Activated CD8-positive, alpha-beta memory T cell treated with anti-CD3 and anti-CD28 coated beads for 4 hours (primary cell): ENCODE data around the gene BAG5.

Experiments
- DNase-seq, 2 donors: peaks; one replicate each; pipeline ENCODE4 v3.0.0-alpha.2; 2020; ENCODE audit warnings: low read depth in 2 of 2

BAG5 gene

DNA sequence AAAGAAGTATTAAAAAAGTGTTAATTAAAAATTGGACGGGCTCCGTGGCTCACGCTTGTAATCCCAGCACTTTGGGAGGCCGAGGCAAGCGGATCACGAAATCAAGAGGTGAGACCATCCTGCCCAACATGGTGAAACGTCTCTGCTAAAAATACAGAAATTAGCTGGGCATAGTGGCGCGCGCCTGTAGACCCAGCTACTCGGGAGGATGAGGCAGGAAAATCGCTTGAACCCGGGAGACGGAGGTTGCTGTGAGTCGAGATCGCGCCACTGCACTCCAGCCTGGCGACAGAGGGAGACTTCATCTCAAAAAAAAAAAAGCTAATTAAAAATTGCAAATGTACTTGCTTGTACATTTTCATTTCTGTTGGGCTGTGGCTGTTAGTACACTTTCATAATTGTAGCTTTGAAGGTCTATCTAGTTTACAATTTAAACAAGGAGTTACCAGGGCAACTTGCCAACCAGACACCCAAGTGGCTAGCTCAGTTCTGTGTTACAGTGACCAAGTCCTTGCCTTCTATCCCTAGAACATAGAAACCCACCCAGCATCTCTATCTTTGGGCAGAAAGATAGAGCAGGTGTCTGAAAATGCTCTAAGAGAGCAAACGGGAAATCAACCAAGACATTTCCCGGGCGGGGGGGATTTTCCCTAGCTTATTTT lies 1.5 kb upstream of the BAG5 start:
- no peak for DNase-seq

DNA sequence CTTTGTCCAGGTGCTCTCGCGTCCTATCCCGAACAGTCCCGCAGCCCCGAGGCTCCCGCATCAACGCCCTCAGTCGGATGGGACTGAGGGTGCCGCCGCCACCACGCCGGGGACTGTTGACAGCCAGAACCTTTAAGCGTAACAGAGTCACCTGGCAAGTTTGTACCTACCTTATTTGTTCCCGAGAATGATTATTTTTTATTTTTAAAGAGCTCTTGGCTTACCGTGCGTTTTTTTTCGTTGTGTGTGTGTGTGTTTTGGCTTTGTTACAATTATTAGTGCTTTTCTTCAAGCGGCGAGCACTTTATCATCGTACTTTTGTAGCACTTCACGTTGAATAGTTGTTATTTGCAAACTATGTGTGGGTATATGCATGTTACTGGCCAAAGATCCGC lies 766 bp upstream of the BAG5 start:
- no peak for DNase-seq

GRCh38 chr14:103562179-103562428 lies 353 bp downstream of the BAG5 start:
- DNase-seq, result no peak

- DNase-seq, result no peak
Observed at GRCh38 chr14:103561381-103562178, 877 bp downstream of the BAG5 start.

GRCh38 chr14:103560691-103561090 lies 1.8 kb downstream of the BAG5 start:
- no peak for DNase-seq

DNA sequence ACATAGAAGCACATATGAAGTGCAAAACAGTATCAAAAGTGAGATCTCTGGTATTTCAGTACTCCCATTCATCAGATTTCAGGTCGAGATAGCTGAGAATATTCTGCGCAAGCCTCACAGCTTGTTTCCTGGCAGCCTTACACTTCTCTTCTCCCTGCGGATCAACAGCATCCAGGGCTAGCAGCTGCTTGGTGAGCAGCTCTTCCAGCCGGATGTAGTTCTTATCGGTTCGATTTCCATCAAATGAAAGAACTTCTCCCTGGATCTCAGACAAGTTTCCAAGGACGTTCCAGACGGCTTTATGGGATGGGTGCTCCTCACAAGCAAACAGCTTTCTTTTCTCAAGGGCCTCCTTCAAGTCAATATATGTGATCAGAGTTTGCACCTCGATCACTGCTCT lies 2.7 kb downstream of the BAG5 start:
- DNase-seq, result no peak

GRCh38 chr14:103558071-103558882 lies 4.2 kb downstream of the BAG5 start:
- DNase-seq, result no peak

DNA sequence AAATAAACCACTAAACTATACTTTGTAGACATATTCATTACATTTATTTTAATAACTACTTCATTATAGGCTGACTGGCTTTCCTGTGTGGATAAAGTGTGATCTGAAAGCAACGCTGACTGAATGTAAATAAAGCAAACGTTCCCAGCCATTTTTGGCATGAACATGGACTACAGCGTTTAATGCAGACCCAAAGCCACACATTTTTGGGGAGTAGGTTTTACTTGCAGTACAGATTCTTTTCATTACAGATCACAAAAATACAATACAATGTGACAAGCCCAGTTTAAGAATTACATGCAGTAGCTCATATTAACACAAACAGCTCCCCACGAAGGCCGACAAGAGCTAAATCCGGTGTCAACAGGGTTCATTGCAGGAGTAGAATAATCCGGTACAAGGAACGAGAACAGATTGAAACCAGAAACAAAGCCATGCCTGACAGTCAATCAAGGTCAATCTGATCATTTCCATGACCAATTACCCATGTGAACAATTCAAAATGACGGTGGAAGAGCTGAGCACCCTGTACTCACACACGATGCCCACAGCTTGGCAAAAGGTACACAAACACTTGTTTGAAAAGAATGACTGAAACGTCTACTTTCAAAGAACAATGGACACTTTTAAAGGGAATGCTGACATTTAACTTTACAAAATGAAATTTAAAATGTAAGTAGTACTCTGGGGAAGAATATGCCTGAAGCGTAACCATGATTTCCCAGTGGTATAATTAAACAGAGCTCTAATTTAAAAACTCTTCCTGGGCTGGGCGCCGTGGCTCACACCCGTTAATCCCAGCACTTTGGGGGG lies 5.3 kb downstream of the BAG5 start:
- DNase-seq, result no peak

DNA sequence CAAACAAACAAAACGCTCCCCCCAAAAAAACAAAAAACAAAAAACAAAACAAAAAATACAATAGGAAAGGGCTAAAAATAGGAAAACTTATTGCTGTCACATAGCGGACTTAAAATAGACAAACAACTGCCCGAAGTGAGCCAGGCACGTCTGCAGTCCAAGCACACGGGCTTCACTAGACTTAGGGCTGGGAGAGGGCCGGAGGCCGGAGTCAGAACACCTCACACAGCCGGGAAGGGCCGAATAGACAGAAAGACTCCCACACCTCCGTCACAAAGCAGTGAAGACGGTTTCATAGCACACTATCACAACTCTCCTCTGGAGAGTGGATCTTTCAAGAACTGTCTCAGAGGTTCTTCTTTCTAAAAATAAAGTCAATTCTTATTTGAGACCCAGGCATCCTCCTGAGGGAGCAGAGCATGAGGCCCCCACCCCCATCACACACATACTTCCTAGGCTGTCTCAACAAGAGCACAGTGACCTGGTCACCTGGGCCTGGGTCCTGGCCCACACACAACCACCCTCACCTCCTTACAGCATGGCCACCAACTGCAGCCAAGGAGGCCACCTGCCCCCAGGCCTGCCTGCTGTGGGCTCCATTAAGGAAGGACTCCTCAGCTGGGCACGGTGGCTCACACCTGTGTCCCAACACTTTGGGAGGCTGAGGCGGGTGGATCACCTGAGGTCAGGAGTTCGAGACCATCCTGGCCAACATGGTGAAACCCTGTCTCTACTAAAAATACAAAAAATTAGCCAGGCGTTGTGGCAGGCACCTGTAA lies 6.7 kb downstream of the BAG5 start:
- no peak for DNase-seq

DNA sequence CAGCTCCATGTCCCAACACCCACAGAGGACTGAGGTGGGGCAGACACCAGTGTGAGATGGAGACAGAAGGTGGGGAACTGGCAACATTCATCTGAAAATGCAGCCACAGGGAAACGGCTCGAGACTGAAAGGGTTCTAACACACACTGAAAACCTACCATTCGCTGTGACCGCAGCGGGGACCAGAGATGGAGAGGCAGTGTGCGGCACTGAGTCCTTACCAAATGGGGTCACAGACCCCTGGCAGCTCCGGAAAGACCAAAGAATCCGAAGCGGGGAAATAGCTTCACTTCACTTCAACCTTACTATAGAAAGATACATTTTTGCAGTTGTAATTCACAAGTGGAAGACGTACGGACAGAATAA lies 9.6 kb downstream of the BAG5 start:
- no peak for DNase-seq

DNA sequence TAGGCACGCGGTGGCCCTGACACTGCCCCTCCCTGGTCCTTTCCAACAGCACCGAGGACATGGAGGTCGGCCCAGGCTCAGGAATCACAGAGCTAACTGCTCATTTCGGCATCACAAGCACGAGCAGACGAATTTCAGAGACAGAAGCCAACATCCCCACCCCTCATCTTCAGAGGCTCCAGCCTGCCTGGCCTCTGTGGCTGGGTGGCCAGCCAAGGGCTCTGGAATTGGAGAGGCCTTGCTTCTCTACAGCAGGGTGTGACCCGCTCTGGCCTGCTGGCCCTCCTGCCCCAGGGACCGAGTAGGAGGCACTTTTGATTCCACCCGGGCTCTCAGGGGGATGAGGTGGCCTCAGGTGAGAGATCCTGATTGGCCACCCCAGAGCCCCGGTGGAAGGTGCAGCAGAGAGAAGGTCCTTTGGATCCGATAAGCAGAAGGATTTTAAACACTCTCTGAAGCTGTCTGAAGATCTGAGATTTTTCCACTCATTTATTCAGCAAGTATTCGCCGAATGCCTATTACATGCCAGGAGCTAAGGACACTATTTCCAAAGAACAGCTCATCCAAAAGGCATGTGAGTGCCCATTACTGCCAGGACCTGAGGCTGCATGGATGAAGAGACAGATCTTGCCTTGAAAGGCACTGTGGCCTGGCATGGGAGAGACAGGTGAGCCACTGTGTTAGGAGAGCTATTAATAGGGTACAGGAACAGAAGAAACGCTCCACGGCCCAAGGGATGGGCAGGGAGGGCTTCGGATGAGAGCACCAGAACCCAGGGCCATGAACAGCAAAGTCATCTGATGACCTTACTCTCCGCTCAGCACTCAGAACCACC lies 10.2 kb downstream of the BAG5 start:
- DNase-seq, result no peak

DNA sequence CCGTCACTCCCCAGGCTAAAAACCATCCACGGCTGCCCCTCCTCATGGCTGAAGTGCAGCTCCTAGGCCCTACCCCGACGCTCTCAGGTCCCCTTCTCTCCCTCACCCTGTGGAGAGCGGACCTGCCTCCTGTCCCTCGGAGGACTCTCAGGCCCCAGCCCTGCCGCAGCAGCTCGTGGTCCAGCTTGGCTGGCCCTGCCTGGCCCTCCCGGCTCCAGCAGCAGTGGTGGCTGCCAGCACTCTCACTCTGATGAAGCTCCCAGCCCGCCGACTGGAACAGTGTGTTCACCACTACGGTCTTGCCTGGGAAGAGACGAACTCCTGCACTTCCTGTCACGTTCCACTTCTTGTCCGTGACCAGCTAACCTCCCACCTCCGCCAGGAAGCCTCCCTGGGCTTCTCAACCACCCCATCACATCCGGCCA lies 11.1 kb downstream of the BAG5 start:
- no peak for DNase-seq

- DNase-seq, result no peak
Observed at GRCh38 chr14:103550451-103551337, 11.8 kb downstream of the BAG5 start.

- DNase-seq, result no peak
Observed at GRCh38 chr14:103549361-103550311, 12.8 kb downstream of the BAG5 start.

GRCh38 chr14:103548463-103549351 lies 13.8 kb downstream of the BAG5 start:
- DNase-seq, result no peak

DNA sequence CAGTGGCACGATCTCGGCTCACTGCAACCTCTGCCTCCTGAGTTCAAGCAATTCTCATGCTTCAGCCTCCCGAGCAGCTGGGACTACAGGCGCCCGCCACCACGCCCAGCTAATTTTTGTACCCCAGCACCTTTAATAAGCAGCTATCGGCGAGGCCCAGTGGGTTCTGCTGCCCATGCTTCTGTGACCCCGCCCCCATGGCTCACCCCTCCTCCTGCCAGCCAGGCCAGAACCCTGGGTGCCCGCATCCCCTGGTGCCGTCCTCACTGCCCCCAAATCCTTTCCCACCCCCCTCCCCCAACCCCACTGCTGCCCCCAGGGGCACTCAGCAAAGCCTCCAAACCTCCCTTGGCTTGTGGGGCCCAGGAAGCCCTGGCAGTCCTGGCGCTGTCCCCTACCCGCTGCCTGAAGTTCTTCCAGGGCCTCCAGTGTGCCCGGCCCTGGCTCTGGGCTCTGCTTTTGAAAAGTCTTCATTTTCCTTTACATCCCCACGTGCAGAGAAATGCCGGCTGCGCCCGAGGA lies 14.5 kb downstream of the BAG5 start:
- no peak for DNase-seq

- no peak for DNase-seq
Observed at GRCh38 chr14:103547455-103547940, 15.0 kb downstream of the BAG5 start.
